Measurements from ENCODE around the gene DCLK1.
"Not testable (repeated sequence)": the region's sequence is repeated elsewhere in the genome, so short reads cannot be mapped to it uniquely, and the experiment has no call there.

DCLK1 gene

GRCh38 chr13:35983206-35983605, 148.0 kb downstream of the DCLK1 start:
- DNase-seq = no peak

- DNase-seq = no peak
These were observed 151.7 kb downstream of the DCLK1 start for GRCh38 chr13:35979361-35979951.

GRCh38 chr13:35978607-35979316, 152.4 kb downstream of the DCLK1 start:
- no peak for DNase-seq

GRCh38 chr13:35977060-35977459, 154.1 kb downstream of the DCLK1 start:
- no peak for DNase-seq

- DNase-seq = no peak
These were observed 155.1 kb downstream of the DCLK1 start for GRCh38 chr13:35976126-35976525.

- not testable (repeated sequence) for DNase-seq
These were observed 164.2 kb downstream of the DCLK1 start for GRCh38 chr13:35966951-35967350.

- DNase-seq = no peak
These were observed 165.2 kb downstream of the DCLK1 start for GRCh38 chr13:35966024-35966423.

- no peak for DNase-seq
These were observed 165.8 kb downstream of the DCLK1 start for GRCh38 chr13:35965226-35965927.

- DNase-seq = no peak
These were observed 166.4 kb downstream of the DCLK1 start for GRCh38 chr13:35964863-35965180.

GRCh38 chr13:35964011-35964862, 166.9 kb downstream of the DCLK1 start:
- no peak for DNase-seq

GRCh38 chr13:35961461-35962220, 169.5 kb downstream of the DCLK1 start:
- DNase-seq = no peak

GRCh38 chr13:35961002-35961401, 170.2 kb downstream of the DCLK1 start:
- DNase-seq = no peak

GRCh38 chr13:35957996-35958395, 173.2 kb downstream of the DCLK1 start:
- no peak for DNase-seq

- no peak for DNase-seq
These were observed 173.9 kb downstream of the DCLK1 start for GRCh38 chr13:35957241-35957731.

- DNase-seq = no peak
These were observed 175.1 kb downstream of the DCLK1 start for GRCh38 chr13:35956074-35956473.

GRCh38 chr13:35954207-35954560, 177.0 kb downstream of the DCLK1 start:
- no peak for DNase-seq

- no peak for DNase-seq
These were observed 177.5 kb downstream of the DCLK1 start for GRCh38 chr13:35953537-35954206.

- DNase-seq = no peak
These were observed 183.9 kb downstream of the DCLK1 start for GRCh38 chr13:35947315-35947714.

GRCh38 chr13:35945368-35945767, 185.8 kb downstream of the DCLK1 start:
- DNase-seq = no peak

GRCh38 chr13:35941374-35941773, 189.8 kb downstream of the DCLK1 start:
- DNase-seq = no peak

- DNase-seq = no peak
These were observed 190.4 kb downstream of the DCLK1 start for GRCh38 chr13:35940734-35941133.
